Stimulated activated effector memory CD8-positive, alpha-beta T cell treated with anti-CD3 and anti-CD28 coated beads, Interleukin-12 subunit alpha, Interleukin-12 subunit beta, amount 100 ng/mL, for 72 hours (primary cell): ENCODE measurements around the gene NEGR1.

Experiments
- ATAC-seq: fragments of 150-1000 bp; cut with Tn5 transposase; 2 replicates; pipeline ENCODE4 v1.10.0; 2021
- DNase-seq, 2 donors: peaks; one replicate each; pipeline ENCODE4 v3.0.0; 2021 to 2022; ENCODE audit warnings: low spot score in 2 of 2
- H3K27ac Mint-ChIP-seq: one replicate; pipeline ENCODE4 v1.8.0; 2022; ENCODE audit warnings: mild to moderate bottlenecking, mixed read lengths
- H3K36me3 Mint-ChIP-seq: one replicate; pipeline ENCODE4 v1.8.0; 2022; ENCODE audit warnings: mild to moderate bottlenecking, mixed read lengths
- H3K4me1 Mint-ChIP-seq: one replicate; pipeline ENCODE4 v1.8.0; 2022; ENCODE audit warnings: mixed read lengths
- H3K4me3 Mint-ChIP-seq: one replicate; pipeline ENCODE4 v1.8.0; 2022; ENCODE audit warnings: mild to moderate bottlenecking, mixed read lengths
- H3K9me3 Mint-ChIP-seq: one replicate; pipeline ENCODE4 v1.8.0; 2022; ENCODE audit warnings: mixed read lengths

NEGR1 gene

GRCh38 chr1:71350805-71351204, 931.5 kb downstream of the NEGR1 start:
- H3K4me1 Mint-ChIP-seq: no peaks in the 10 kb centered on the region
- peaks cover 26% of the 10 kb centered on the region for H3K9me3 Mint-ChIP-seq
- H3K27ac Mint-ChIP-seq: no peak overlapping the region
- no peak overlapping the region for H3K4me3 Mint-ChIP-seq
- DNase-seq (no peak), ATAC-seq (no peak)
- H3K36me3 Mint-ChIP-seq: no peaks in the 10 kb centered on the region

DNA sequence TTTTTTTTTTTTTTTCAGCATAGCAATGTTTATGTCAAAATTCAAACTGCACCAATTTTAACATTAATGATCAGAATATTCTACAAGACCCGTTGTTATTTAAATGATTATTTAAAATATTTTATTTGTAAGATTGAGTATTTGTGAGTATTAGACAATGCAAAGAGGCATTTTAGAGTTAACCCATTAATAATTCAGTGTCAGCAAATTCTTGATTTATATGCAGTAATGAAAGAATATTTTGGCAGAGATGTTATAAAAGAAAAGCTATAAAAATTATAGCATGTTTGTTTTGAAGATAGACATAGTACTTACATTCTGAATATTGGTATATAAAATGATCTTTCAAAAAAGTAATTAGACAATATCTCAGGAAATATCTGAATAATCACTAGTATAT, 932.0 kb downstream of the NEGR1 start:
- DNase-seq: no peak
- Mint-ChIP-seq H3K4me1 (no peaks in the 10 kb centered on the region), H3K36me3 (no peaks in the 10 kb centered on the region), H3K4me3 (no peak overlapping the region), H3K27ac (no peak overlapping the region), H3K9me3 (peaks cover 22% of the 10 kb centered on the region)
- no peak for ATAC-seq
